Measurements from ENCODE around the gene PHACTR4.
A peak's percentile ranks its signal among the peaks of the same experiment; 100 is the strongest.

- TF ChIP-seq POLR2A (IDR thresholded peaks at IDR 0.05; ENCODE audit: low read depth, low read length) (peak; percentile 100), CTCF (conservative IDR thresholded peaks at IDR 0.05; ENCODE audit: low read depth, low read length) (no peak), CEBPB (IDR thresholded peaks at IDR 0.05; ENCODE audit: low read depth, low read length) (no peak), USF2 (IDR thresholded peaks at IDR 0.05; ENCODE audit: low read depth, low read length) (no peak), SMC3 (IDR thresholded peaks at IDR 0.05; ENCODE audit: low read depth, low read length) (no peak), RFX5 (IDR thresholded peaks at IDR 0.05; ENCODE audit: low read depth, low read length) (no peak), BHLHE40 (IDR thresholded peaks at IDR 0.05; ENCODE audit: low read depth, low read length) (no peak), FOS (IDR thresholded peaks at IDR 0.05; ENCODE audit: low read depth, low read length) (no peak)
Observed at GRCh38 chr1:28505406-28506187, 136.1 kb downstream of the PHACTR4 start, which contains the start of gene RCC1.
